Amniotic stem cell (primary cell): ENCODE measurements around the gene TMCC1.
"Not testable (repeated sequence)": the region's sequence is repeated elsewhere in the genome, so short reads cannot be mapped to it uniquely, and the experiment has no call there.

Experiments
- DNase-seq: peaks from one replicate; lab custom pipeline; 2025; lab: John Stamatoyannopoulos, UW

Gene TMCC1

DNA sequence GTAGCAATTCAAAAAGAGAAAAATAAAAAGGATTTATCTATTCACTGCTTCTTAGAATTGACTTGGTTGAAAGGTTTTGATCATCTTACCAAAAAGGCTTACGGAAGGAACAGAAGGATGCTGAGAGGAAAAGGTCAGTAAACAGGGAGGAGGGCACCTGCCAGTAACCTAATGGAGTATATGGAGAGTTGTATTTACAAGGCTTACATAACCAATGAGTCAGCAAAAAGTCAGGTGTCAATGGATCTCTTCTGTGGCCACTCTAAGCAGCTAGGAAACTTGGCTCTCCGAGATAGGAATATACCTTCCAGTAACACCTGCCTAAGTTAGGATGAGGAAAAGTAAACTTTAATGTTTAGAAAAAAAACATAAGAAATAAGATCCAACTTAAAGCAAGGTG lies 206.6 kb downstream of the TMCC1 start:
- no peak for DNase-seq

DNA sequence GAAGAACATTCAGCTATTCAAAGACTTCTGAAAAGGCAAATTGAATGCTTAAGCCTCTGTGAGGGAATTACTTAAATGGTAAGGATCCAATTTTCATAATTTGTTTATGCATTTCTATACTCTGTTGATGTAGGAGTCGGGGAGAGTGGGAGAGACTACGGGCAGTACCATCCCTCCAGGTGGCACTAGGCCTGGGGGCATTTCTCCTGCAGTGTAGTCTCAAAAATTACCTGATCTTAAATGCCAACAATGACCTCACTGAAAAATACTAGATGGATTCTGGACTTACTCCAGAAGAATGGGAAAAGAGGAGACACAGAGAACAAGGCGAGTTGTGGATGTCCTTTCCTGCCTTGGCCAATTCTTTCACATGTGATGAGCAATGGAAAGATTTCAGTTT lies 209.2 kb downstream of the TMCC1 start:
- no peak for DNase-seq

DNA sequence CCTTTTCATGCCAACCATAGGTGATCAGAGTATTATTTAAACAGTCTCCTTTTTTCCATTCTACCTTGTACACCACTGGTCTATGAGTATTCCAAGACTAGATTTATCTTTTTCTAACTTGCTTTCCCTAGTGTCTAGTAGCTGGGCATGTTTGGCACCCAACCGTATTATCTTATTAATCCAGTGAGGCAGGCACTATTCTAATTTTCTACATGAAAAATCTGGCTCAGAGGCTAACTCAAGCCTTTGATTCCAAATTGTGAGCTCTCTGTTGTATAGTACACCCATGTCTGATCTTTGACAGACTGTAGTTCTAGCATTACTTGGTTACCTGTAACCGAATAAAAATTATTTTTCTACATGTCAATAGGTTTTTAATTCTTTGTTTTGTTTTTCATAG lies 210.3 kb downstream of the TMCC1 start:
- DNase-seq: no peak

DNA sequence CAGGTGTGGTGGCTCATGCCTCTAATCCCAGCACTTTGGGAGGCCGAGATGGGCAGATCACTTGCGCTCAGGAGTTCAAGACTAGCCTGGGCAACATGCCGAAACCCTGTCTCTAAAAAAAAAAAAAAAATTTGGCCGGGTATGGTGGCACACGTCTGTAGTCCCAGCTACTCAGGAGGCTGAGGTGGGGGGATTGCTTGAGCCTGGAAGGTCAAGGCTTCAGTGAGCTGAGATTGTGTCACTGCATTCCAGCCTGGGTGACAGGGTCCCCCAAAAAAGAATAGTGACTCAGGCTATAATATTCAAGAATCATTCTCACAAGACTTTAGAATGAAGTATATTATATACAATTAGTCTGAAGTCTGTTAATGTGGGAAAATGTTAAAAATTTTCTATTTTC lies 216.5 kb downstream of the TMCC1 start:
- DNase-seq: no peak

DNA sequence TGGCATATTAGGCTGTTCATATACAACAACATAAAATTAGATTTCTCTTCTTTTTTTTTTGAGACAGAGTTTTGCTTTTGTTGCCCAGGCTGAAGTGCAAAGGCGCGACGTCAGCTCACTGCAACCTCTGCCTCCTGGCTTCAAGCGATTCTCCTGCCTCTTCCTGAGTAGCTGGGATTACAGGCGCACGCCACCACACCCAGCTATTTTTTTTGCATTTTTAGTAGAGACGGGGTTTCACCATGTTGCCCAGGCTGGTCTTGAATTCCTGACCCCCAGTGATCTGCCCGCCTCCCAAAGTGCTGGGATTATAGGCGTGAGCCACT lies 218.8 kb downstream of the TMCC1 start:
- DNase-seq: not testable (repeated sequence)

DNA sequence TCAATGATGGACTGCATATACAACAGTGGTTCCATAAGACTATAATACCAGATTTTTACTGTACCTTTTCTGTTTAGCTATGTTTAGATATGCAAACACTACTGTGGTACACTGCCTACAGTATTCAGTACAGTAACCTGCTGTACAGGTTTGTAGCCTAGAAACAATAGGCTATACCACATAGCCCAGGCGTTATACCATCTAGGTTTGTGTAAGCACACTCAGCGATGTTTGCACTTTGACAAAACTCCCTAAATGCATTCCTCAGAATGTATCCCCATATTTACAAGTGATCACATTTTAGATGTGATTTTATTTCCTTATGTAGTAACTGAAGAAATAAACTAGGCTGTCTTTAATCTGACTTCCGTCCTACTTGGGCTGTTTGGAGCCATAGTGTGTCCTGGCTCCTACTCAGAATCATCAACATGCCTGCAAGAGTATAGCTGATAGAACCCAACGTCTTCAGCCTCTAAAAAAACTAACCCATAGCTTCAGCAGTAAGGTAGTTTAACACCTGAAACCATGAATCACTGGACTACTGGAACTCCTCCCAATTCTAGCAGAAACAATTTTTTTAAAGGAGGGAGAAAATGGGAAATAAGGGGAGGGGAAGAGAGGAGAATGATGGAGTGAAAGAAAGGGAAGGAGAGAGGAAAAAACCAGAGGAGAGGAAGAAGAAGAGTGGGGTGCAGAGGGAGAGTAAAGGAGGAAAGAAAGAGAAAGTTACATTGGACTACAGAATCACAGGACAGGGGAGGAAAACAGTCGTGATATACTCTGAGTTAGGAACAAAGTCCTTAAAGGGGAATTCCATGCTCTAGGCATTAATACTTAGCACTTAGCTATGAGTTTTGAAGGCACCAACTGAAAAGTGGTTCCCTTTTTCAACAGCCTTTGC lies 219.4 kb downstream of the TMCC1 start:
- no peak for DNase-seq

DNA sequence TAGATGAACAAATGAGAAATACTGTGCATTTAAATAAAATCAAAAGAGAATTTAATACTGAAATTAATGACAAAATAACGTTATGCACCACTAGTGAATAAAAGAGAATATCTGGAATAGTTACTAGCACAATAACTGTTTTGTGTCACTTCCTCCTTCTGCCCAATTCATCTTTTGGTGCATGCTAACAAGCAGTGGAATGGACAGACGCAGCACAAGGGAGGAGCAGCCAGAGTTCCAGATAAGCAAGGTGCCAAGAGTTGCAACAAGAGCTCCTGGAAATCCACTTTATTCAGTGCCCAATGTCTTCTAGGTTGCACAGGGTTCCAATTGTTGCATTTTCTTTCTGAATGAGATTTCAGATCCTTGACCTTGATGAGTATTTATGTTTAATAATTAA lies 220.5 kb downstream of the TMCC1 start:
- no peak for DNase-seq

DNA sequence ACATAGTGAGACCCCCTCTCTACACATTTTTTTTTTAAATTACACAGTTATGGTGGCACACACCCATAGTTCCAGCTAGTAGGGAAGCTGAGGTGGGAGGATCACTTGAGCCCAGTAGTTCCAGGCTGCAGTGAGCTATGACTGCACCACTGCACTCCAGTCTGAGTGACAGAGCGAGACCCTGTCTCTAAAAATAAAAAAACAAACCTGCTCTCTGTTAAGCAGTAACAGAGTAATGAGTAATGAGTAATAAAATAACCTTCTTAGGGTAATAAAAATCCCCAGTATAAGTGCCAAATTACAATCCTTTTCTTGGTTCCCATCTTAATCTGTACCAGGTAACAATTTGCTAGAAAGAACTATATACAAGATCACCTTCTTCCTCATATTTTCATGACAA lies 221.1 kb downstream of the TMCC1 start:
- DNase-seq: no peak

DNA sequence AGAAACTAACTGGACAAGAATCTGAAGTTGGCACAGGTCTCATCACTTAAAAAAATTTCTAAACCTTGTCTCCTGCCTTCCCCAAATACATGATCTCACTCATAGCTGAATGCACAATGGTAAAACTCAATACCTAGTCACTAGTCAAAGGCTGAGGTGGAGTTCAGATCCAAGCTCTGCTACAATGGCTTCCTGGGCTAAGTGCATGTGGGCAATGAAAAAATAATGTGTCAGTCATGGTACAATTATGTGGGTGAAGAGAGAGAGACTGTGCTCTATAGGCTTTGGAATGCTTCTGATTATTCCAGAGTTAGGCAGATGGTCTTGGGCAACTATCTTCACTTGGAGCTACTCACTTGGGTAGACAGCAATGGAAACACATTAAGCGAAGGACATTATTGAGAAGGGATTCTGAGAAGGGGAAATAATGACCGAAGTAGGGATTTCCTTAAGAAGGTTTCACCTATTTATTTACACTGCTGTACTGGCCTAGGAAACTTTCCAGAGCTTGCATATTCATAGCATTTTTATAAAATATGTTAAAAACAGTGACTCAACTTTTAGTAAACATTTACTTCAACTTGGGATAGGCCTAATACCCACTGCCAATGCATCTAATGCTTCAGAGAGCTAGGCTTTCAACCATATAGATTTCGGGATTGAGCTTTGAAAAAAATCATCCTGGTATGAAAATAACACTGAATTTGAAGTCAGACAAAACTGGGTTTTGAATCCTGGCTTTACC lies 228.3 kb downstream of the TMCC1 start:
- no peak for DNase-seq

DNA sequence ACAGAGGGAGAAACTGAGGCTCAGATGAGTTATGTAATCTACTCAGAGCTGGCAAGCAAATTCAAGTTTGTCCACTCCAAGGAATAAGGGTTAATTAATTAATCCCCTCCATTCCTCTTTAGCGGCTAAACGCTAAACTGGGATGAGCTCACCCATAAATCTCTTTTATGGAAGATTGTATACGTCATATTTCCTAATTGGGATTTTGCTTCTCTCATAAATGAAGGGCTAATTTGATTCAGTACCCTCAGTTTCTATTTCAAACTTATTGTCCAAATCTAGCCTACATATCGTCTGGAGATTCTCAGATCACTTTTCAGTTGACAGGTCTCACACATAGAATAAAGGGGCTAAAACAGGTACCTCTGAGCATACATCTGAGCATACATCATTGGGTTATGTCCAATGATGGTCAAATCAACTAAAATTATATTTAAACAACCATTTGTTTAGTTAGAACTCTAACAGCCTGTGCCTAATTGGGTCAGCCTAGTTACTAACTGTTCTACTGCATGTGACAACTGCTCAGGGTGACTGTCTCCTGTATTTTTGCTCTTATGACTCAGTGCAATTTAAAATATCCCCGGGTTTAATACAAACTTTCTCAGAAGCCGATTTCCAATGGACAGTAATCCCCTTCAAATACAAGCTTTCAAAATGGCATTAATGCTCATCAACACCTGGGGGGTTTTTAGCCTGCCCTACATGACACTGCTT lies 229.4 kb downstream of the TMCC1 start:
- no peak for DNase-seq

DNA sequence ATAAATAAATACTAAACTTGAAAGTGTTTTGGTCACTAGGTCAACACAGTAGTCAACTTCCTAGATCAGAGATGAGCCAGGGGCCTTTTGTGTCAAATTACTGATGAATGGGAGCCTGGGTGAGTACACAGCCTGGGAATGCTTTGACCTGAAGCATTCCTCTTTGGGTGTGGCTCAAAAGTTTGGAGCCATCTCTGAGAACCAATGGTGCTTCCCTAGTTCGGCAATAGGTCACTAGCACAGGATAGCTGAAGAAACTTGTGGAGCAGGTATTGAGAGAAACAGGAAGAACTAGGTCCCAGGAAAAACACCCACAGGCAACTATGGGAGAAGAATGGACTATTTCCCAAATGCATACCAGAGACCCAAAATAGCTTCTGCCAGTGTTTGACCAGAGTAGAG lies 230.5 kb downstream of the TMCC1 start:
- no peak for DNase-seq

DNA sequence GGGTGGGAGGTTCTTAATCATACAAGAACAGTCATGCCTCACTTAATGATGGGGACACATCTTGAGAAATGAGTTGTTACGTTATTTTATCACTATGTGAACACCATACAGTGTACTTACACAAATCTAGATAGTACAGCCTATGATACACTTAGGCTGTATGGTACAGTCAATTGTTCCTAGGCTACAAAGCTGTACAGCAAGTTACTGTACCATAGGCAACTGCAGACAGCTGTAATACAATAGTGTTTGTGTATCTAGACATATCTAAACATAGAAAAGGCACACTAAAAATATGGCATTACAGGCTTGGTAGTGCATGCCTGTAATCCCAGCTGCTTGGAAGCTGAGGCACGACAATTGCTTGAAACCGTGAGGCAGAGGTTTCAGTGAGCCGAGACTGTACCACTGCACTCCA lies 231.3 kb downstream of the TMCC1 start:
- no peak for DNase-seq

DNA sequence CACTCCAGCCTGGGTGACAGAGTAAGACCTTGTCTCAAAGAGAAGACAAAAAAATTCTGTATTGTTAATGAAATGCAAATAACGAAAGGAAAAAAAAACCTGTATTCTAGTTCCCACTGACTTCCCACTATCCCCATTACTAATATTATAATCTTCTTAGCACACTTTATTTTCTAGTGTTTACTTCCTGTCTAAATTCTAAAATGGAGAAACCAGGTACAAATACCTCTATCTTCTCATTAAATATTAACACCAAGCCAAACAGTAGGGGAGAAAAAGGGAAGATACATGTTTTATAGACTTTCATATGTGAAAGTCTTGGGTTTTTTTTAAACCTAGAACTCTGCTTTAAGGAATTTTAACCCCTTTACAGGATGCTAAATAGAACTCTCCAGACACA lies 231.7 kb downstream of the TMCC1 start:
- DNase-seq: no peak

DNA sequence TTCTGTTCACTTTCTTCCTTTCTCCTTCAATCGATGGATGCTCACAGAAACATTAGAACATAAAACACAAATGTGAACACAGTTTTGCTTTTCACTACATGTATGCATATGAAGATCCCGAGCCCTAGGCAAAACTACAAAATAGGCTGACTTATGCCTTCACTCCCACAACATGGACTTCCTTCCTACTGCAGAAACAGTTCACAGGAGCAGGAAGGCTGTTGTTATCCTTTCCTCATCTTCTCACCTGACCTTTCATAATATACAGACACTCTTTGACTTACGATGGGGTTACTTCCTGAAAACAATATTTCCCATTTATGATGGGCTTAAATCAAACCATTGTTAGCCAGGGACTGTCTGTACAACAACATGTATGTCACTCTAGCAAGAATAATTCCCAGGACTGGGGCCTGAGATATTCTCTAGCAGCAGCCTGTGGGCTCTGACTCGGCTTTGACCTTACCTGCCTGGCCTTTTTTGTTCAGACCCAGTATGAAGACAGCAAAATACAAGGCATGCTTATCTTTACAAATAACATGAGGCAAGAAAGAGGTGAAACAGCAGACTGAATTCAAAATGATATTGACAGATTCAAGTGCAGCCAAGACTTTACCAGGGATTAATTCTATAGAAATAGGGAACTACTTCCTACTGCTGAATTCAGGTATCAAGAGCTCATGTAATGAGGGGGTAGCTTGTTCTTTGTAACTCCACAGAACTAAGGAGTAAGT lies 235.2 kb downstream of the TMCC1 start:
- DNase-seq: no peak

DNA sequence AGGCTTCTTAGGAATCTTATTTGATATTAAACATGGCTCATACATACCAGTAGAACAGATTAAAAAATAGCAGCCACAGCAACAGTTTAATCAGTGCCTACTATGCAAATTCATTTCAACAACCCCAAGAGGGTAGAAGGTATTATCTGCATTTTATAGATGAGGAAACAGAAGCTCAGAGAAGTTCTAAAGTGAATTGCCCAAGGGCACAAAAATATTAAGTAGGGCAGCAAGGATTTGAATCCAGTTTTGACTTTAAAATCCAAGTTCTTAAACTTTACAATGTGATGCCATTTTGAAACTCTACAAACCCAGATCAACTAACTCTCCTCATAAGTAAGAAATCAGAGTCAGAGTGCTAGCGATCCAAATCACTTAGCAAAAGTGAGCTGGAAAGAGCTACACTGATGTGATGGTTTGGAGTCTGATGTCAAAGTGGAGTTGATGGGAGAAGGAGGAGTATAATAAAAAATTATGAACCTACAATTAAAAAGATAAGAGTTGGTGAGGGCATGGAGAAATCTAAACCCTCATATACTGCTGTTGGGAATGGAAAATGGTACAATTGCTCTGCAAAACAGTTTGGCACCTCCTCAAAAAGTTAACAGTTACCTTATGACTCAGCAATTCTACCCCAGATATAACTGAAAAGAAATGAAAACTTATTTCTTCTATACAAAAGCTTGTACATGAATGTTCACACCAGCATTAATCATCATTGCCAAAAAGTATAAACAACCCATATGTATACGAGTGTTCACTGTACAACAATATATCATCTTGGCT lies 236.1 kb downstream of the TMCC1 start:
- no peak for DNase-seq

DNA sequence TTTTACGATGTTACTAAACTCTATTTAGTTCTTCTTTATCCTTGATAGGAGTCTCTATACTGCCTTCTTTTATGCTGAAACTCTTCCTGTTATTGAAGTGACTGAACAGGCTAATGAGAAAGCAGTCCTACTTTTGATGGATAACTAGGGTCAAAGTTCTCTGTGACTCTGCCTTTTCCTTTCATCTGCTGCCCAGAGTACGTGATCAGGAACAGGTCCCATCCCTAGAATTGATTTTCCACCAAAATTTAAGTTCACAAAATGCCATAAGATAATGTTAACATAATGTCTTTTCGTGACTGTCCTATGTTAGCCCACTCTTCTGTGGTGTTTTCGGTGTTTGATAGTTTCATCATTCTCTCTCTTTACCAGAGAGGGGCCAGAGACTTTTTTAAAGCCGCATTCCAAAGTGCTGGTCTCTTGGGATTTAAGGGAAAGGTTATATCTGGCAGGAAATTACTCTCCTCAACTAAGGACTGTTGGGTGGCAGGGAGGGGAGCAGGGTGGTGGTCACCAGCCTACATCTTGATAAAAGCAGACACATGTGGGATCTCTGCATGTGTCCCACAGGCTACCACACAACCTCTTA lies 236.8 kb downstream of the TMCC1 start:
- DNase-seq: no peak

DNA sequence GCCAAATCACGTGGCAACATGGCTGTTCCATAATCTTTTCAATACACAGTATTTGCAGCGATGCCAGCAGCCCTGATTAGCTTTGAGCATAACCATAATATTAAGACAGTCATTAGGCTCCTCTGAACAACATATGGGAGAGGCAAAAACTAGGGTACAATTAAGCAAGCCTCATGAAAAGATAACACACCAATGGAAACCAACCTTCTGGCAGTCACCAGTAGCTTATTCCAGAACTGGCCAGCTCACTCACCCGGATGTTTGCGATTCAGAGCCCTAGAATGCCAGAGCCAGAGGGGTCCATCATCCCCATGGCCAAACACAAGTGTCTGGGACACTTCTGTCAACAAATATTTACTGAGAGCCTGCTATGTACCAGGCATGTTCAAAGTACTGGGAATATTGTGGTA lies 238.2 kb downstream of the TMCC1 start:
- no peak for DNase-seq

DNA sequence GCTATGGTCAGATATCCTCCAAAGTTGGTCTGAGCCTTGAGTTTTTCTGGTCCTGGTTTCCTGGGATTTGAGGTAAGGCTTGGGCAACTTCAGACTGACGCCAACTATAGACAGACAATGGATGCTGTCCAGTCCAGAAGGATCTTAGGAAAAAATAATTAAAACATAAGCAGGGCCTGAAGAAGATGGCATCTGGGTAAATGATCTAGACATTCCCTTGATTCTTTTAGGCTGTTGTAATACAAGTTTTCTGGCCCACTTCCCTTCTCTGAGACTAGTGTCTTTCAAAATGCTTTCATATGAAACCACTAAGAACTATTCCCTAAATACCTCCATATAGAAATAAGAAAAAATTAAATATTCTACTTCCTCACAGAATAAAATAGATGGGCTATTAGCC lies 239.4 kb downstream of the TMCC1 start:
- DNase-seq: no peak

DNA sequence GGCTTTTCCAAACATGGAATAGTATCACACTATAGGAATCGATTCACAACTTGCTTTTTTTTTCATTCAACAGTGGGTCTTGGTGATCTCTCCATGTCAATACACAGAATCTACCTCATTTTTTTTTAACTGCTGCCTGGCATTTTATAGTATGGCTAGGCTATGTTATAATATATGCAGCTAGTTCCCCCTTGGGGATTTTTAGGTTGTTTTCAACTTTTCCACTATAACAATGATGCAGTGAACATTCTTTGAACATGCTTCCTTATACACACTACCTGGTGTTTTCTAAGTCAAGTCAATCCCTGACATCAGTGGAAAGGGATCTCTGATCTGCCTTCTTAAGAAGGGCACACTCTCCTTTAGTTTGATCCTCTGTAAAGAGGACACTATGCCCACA lies 240.5 kb downstream of the TMCC1 start:
- no peak for DNase-seq

DNA sequence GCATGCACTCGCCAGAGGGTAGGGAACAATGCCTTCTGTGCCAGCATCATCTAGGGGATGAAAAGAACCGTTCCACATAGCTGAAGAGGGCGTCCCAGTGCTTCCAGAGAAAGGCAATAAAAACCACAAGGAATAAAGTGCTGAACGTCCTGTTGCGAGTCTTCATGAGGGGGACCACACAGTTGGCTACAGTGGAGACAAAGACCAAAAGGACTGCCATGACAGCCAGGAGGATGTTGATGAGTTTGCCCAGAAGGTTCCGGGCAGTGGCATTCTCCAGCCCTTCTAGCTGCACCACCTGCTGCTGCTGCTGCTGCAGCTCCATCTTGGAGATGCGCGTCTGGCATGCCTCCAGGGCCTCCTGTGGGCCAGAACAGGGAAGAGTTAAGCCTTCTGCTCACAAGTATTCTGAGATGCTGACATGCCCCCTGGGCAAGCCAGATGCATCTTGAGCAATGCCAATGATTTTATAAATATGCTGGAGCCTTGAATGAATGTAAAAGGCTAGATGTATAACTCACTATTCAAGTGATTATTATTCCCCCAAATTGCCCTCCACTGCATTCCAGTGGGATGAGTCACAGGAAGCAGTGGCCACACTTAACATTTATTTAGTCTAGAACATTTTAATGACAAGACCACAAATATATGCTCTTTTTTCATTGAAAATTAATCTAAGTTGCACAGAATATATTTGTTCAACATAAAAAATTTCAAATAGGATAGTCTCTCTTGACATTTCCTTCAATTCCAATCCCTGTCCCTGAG lies 241.9 kb downstream of the TMCC1 start:
- DNase-seq: no peak
